ENCODE data around the gene C1RL.

DNA sequence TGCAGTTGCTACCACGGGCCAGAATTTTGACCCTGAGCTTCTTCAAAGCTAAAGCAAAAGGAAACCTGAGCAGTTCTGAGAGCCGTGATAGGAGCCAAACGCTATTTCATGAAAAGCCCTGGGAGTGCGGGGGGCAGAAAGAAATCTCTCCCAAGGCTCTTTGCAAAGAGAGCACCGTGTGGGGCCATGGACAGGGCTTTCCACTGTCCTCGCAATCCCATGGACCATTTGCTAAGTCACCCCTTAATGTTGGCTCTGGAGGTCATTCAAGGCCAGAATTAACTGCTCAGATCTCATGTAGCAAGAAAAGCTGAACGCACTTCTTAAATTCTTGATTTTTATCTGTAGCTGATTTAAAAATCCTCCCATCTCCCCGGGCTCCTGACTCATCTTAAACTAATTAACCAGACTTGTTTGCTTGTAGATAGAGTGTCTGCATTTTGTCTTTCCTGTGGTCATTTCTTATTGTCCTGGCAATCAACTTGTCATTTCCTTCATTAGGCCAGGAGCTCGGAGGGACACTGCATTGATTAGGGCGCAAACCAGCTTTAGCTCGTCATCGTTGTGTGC, 46.0 kb upstream of the C1RL start:
- TF ChIP-seq CTCF (IDR thresholded peaks at IDR 0.05) = no peak
- no peak for TF ChIP-seq POLR2A (IDR thresholded peaks at IDR 0.05)
- TF ChIP-seq POLR2AphosphoS5 (IDR thresholded peaks at IDR 0.05) = no peak
